Neuronal stem cell (in vitro differentiated cells): Measurements from ENCODE around the gene TDP1.
"Not testable (repeated sequence)": the region's sequence is repeated elsewhere in the genome, so short reads cannot be mapped to it uniquely, and the experiment has no call there.

Source experiments
- DNase-seq: peaks from one replicate; pipeline ENCODE4 v3.0.0-alpha.2; 2013; ENCODE audit warnings: low spot score
- H2AFZ ChIP-seq: one replicate; pipeline ENCODE4 v1.6.1; 2013; ENCODE audit warnings: mild to moderate bottlenecking, low read length, inconsistent platforms
- H2AK5ac ChIP-seq: 2 replicates; pipeline ENCODE4 v1.6.1; 2013; ENCODE audit warnings: low read depth, mild to moderate bottlenecking, inconsistent platforms, low read length, moderate library complexity, mixed read lengths
- H2BK120ac ChIP-seq: 2 replicates; pipeline ENCODE4 v1.6.1; 2013; ENCODE audit warnings: low read depth, mild to moderate bottlenecking, inconsistent platforms, low read length, moderate library complexity, mixed read lengths
- H2BK12ac ChIP-seq: one replicate; pipeline ENCODE4 v1.6.1; 2013; ENCODE audit warnings: low read length, inconsistent platforms
- H2BK15ac ChIP-seq: 2 replicates; pipeline ENCODE4 v1.6.1; 2013; ENCODE audit warnings: mild to moderate bottlenecking, low read length, inconsistent platforms, mixed read lengths
- H2BK5ac ChIP-seq: one replicate; pipeline ENCODE4 v1.6.1; 2013; ENCODE audit warnings: inconsistent platforms, mild to moderate bottlenecking, low read length, moderate library complexity
- H3K14ac ChIP-seq: one replicate; pipeline ENCODE4 v1.6.1; 2013; ENCODE audit warnings: low read length, inconsistent platforms
- H3K18ac ChIP-seq: 2 replicates; pipeline ENCODE4 v1.6.1; 2013; ENCODE audit warnings: low read length, inconsistent platforms
- H3K23ac ChIP-seq: 2 replicates; pipeline ENCODE4 v1.6.1; 2013; ENCODE audit warnings: low read depth, mild to moderate bottlenecking, mixed read lengths, low read length, inconsistent platforms; ENCODE audit not compliant: poor library complexity
- H3K27ac ChIP-seq: replicated peaks from 3 replicates; pipeline ENCODE4 v1.5.1; 2013; ENCODE audit warnings: low read length, inconsistent platforms
- H3K27me3 ChIP-seq, 3 experiments: 2 replicates each; pipeline ENCODE4 v1.6.1; 2013; ENCODE audit warnings: low read length in 3 of 3, mild to moderate bottlenecking in 2 of 3, inconsistent platforms in 1 of 3, low read depth in 1 of 3, mixed read lengths in 1 of 3, moderate library complexity in 1 of 3; ENCODE audit not compliant: control insufficient read depth in 3 of 3, insufficient read depth in 3 of 3
- H3K36me3 ChIP-seq, 2 donors: replicated peaks in 1 of 2; 2 replicates each; pipeline ENCODE4 v1.6.1; 2013; ENCODE audit warnings: low read length in 2 of 2; ENCODE audit not compliant: control insufficient read depth in 2 of 2, insufficient read depth in 2 of 2
- H3K4ac ChIP-seq: 2 replicates; pipeline ENCODE4 v1.6.1; 2013; ENCODE audit warnings: inconsistent platforms, mild to moderate bottlenecking, low read length, moderate library complexity
- H3K4me1 ChIP-seq, 2 donors: 1 replicate in 1 of 2; 2 replicates in 1 of 2; pipeline ENCODE4 v1.6.1; 2013; ENCODE audit warnings: low read length in 2 of 2, low read depth in 1 of 2; ENCODE audit not compliant: control insufficient read depth in 2 of 2, insufficient read depth in 1 of 2
- H3K4me2 ChIP-seq: one replicate; pipeline ENCODE4 v1.6.1; 2013; ENCODE audit warnings: mild to moderate bottlenecking, low read length, inconsistent platforms; ENCODE audit not compliant: insufficient read depth, poor library complexity, severe bottlenecking
- H3K4me3 ChIP-seq, 2 donors: 2 replicates each; pipeline ENCODE4 v1.5.1; 2013; ENCODE audit warnings: low read length in 2 of 2, mild to moderate bottlenecking in 2 of 2, inconsistent platforms in 1 of 2, moderate library complexity in 1 of 2
- H3K79me1 ChIP-seq: one replicate; pipeline ENCODE4 v1.6.1; 2013; ENCODE audit warnings: low read depth, mild to moderate bottlenecking, inconsistent platforms, low read length, moderate library complexity
- H3K9ac ChIP-seq: one replicate; pipeline ENCODE4 v1.6.1; 2013; ENCODE audit warnings: mild to moderate bottlenecking, low read depth, low read length, inconsistent platforms; ENCODE audit not compliant: poor library complexity
- H3K9me3 ChIP-seq, 2 donors: replicated peaks in 1 of 2; 2 replicates each; pipeline versions ENCODE3 to v1.6.1; 2013; ENCODE audit warnings: low read length in 2 of 2, mild to moderate bottlenecking in 2 of 2, inconsistent platforms in 1 of 2, low read depth in 1 of 2, mixed read lengths in 1 of 2, moderate library complexity in 1 of 2; ENCODE audit not compliant: control insufficient read depth in 2 of 2, insufficient read depth in 1 of 2
- H4K8ac ChIP-seq: one replicate; pipeline ENCODE4 v1.6.1; 2013; ENCODE audit warnings: low read depth, mild to moderate bottlenecking, inconsistent platforms, low read length, moderate library complexity
- H4K91ac ChIP-seq: one replicate; pipeline ENCODE4 v1.6.1; 2013; ENCODE audit warnings: low read length, low read depth, mild to moderate bottlenecking, inconsistent platforms; ENCODE audit not compliant: poor library complexity
- WGBS, 2 donors: extraction: QIAGEN DNeasy Blood & Tissue Kit; methylation state at CpG; one replicate each; pipeline ENCODE4 v1.1.7; 2013; ENCODE audit warnings: missing lambda C conversion rate in 2 of 2, mixed read lengths in 1 of 2; ENCODE audit not compliant: insufficient read length in 2 of 2, insufficient replicate concordance in 1 of 2; ENCODE audit errors: extremely low coverage in 2 of 2; 5-methylcytosine and 5-hydroxymethylcytosine counted together

TDP1 gene

DNA sequence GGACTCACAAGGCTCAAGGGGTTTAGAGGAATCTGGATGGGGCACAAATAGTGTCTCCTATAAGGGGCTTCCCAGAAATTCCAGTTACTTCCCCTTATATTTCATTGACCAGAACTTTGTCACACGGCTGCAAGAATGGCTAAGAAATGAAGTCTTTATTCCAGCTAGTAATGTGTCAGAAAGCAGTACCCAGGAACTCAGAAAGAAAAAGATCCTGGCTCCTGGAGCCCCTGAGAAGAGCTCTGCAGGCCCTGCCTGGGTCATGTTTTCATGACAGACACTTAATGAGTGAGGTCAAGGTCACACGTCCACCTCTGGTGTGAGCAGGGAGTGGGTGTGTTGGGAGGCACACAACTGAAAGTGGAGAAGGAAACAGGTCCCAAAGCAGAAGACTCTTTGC lies 123.8 kb downstream of the TDP1 start:
- Histone ChIP-seq H3K14ac (no peak overlapping the region), H4K91ac (no peak overlapping the region), H2BK5ac (no peak overlapping the region), H2BK15ac (no peak overlapping the region), H3K79me1 (no peaks in the 10 kb centered on the region), H3K36me3 (no peaks in the 10 kb centered on the region), H3K18ac (no peak overlapping the region), H2AFZ (no peak overlapping the region), H3K4me2 (no peak overlapping the region), H3K4ac (no peak overlapping the region), H2BK120ac (no peak overlapping the region), H3K9ac (no peak overlapping the region), H4K8ac (no peak overlapping the region), H3K9me3 (peaks cover 0 to 2% of the 10 kb centered on the region in 2 donors), H3K27ac (no peak overlapping the region), H3K4me1 (no peaks in the 10 kb centered on the region), H3K23ac (no peak overlapping the region), H2AK5ac (no peak overlapping the region), H3K4me3 (no peak overlapping the region), H2BK12ac (no peak overlapping the region), H3K27me3 (peaks cover 0 to 24% (median 0%) of the 10 kb centered on the region in 3 experiments)
- no peak for DNase-seq
- WGBS, 2 donors: no CpG with 5 or more reads among the region's 2 CpGs

DNA sequence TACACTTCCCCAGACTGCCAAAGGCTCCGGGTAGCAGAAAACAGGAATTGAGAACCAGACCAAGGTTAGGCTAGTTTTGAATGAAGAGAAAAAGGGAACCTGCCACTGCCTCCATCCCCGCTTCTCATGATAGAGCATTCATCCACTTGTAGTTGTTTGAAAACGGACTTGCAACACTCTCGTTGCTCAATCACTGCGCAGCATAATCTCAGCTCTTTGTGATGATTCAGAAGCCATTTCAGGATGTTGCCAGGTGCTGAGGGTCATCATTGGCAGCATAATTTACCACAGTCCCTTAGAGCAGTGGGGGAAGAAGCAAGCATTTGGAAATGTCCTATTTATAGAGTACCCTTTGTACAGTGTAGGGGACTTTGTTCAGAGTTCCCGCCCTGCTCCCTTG lies 131.7 kb downstream of the TDP1 start:
- Histone ChIP-seq H3K79me1 (no peaks in the 10 kb centered on the region), H3K27me3 (peaks cover 0 to 17% (median 0%) of the 10 kb centered on the region in 3 experiments), H3K4me1 (no peaks in the 10 kb centered on the region), H2BK12ac (no peak overlapping the region), H3K36me3 (no peaks in the 10 kb centered on the region), H3K18ac (no peak overlapping the region), H2AK5ac (no peak overlapping the region), H2BK120ac (no peak overlapping the region), H3K27ac (no peak overlapping the region), H3K4me3 (no peak overlapping the region), H3K23ac (no peak overlapping the region), H2AFZ (no peak overlapping the region), H4K91ac (no peak overlapping the region), H4K8ac (no peak overlapping the region), H2BK15ac (no peak overlapping the region), H3K9me3 (peaks cover 0 to 3% of the 10 kb centered on the region in 2 donors), H3K14ac (no peak overlapping the region), H3K9ac (no peak overlapping the region), H2BK5ac (no peak overlapping the region), H3K4ac (no peak overlapping the region), H3K4me2 (no peak overlapping the region)
- WGBS, 2 donors: no CpG with 5 or more reads among the region's 6 CpGs
- no peak for DNase-seq

DNA sequence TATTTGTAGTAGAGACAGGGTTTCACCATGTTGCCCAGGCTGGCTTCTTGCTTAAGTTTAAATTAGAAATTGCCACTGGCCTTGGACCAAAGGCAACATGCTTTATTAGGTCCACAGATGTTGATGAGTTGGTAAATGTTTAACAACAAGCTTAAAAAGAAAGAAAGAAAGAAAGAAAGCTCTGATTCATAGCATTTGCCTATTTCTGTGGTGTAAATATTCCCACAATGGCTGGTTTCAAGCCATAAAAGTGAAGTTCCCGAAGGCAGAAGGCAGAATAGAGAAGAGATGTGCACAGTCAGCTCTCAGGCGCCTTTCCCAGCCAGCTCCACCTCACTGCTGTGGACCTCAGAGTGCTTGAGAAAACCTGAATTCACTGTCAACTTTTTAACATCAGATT lies 132.4 kb downstream of the TDP1 start:
- Histone ChIP-seq H2AK5ac (no peak overlapping the region), H3K27me3 (peaks cover 0 to 13% (median 0%) of the 10 kb centered on the region in 3 experiments), H2BK15ac (no peak overlapping the region), H3K9me3 (peaks cover 0 to 3% of the 10 kb centered on the region in 2 donors), H3K4me1 (no peaks in the 10 kb centered on the region), H3K14ac (no peak overlapping the region), H2BK5ac (no peak overlapping the region), H2AFZ (no peak overlapping the region), H3K9ac (no peak overlapping the region), H3K4ac (no peak overlapping the region), H4K91ac (no peak overlapping the region), H3K36me3 (no peaks in the 10 kb centered on the region), H4K8ac (no peak overlapping the region), H3K27ac (no peak overlapping the region), H2BK12ac (no peak overlapping the region), H3K79me1 (no peaks in the 10 kb centered on the region), H3K18ac (no peak overlapping the region), H3K23ac (no peak overlapping the region), H3K4me2 (no peak overlapping the region), H3K4me3 (no peak overlapping the region), H2BK120ac (no peak overlapping the region)
- WGBS, 2 donors: no CpG with 5 or more reads among the region's 2 CpGs
- DNase-seq: no peak

DNA sequence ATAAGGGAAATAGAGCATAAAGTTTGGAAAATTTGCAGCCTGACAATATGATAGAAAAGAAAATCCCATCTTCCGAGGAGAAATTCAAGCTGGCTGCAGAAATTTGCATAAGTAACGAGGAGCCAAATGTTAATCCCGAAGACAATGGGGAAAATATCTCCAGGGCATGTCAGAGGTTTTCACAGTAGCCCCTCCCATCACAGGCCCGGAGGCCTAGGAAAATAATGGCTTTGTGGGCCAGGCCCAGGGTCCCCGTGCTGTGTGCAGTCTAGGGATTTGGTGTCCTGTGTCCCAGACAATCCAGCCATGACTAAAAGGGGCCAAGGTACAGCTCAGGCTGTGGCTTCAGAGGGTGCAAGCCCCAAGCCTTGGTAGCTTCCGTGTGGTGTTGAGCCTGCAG lies 133.8 kb downstream of the TDP1 start:
- not testable (repeated sequence) for H2AFZ ChIP-seq, H3K9ac ChIP-seq, H2BK120ac ChIP-seq, H2BK12ac ChIP-seq, H3K36me3 ChIP-seq, H2BK5ac ChIP-seq, H3K14ac ChIP-seq, H2AK5ac ChIP-seq, H3K4me3 ChIP-seq, H3K18ac ChIP-seq, H3K79me1 ChIP-seq, H3K27ac ChIP-seq, H3K4me1 ChIP-seq, H3K9me3 ChIP-seq, H4K8ac ChIP-seq, H4K91ac ChIP-seq, H3K4me2 ChIP-seq, H3K4ac ChIP-seq, H3K23ac ChIP-seq, H3K27me3 ChIP-seq, DNase-seq, H2BK15ac ChIP-seq
- WGBS, 2 donors: no CpG with 5 or more reads among the region's 6 CpGs
